ENCODE results near the gene BMPR1A.

The BMPR1A gene

DNA sequence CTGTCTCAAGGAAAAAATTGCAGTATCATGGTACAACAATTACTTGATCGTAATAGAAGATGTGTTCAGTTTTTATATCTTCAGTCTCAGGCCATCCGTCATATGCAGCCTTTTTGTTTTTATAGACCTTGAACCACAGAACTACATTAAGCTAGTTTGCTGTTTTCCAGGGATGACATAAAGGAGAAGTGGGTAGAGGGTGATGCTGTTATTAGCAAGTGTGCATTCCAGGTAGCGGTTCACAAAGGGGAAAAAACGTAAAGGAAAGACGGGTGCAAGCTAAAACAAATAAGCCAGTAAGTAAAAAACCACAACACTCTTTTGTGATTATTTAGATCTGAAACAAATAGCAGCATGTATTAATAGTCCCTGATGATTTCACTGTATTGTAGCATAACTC is 71.7 kb downstream of the BMPR1A start:
- no peak overlapping the region for H3K4me3 ChIP-seq (ENCODE audit: low read depth, low read length)
- CTCF ChIA-PET: interaction anchor here (1.6 kb wide), 1 partner anchor 11 kb away, joined by 3 read pairs; no protein-coding TSS in a partner anchor
- TF ChIP-seq, protein P1, sequence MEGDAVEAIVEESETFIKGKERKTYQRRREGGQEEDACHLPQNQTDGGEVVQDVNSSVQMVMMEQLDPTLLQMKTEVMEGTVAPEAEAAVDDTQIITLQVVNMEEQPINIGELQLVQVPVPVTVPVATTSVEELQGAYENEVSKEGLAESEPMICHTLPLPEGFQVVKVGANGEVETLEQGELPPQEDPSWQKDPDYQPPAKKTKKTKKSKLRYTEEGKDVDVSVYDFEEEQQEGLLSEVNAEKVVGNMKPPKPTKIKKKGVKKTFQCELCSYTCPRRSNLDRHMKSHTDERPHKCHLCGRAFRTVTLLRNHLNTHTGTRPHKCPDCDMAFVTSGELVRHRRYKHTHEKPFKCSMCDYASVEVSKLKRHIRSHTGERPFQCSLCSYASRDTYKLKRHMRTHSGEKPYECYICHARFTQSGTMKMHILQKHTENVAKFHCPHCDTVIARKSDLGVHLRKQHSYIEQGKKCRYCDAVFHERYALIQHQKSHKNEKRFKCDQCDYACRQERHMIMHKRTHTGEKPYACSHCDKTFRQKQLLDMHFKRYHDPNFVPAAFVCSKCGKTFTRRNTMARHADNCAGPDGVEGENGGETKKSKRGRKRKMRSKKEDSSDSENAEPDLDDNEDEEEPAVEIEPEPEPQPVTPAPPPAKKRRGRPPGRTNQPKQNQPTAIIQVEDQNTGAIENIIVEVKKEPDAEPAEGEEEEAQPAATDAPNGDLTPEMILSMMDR (IDR thresholded peaks at IDR 0.05; ENCODE audit: insufficient read depth, low read length, missing control alignments): no peak
- DNase-seq (ENCODE audit: low read depth, low spot score): no peak
- POLR2A ChIA-PET: no interaction called here

DNA sequence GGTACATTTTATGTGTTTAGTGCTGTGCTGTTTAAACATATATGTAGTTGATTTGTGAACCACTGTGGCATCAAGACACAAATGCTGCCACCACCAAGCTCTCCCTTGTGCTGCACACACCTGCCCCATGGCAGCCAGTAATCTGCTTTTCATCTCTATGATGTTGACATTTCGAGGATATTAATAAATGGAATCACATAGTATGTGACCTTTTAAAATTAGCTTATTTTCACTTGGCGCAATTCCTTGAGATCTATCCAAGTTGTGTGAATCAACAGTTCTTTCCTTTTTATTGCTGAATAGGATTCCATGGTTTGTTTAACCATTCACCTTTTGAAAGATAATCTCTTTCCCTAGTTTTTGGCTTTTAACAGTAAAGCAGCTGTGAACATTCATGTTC is 73.1 kb downstream of the BMPR1A start:
- no peak overlapping the region for H3K4me3 ChIP-seq (ENCODE audit: low read depth, low read length)
- TF ChIP-seq, protein P1 (IDR thresholded peaks at IDR 0.05; ENCODE audit: insufficient read depth, low read length, missing control alignments): no peak
- POLR2A ChIA-PET: no interaction called here
- no peak for DNase-seq (ENCODE audit: low read depth, low spot score)
- CTCF ChIA-PET: interaction anchor here (1.6 kb wide), 1 partner anchor 9 kb away, joined by 3 read pairs; no protein-coding TSS in a partner anchor

DNA sequence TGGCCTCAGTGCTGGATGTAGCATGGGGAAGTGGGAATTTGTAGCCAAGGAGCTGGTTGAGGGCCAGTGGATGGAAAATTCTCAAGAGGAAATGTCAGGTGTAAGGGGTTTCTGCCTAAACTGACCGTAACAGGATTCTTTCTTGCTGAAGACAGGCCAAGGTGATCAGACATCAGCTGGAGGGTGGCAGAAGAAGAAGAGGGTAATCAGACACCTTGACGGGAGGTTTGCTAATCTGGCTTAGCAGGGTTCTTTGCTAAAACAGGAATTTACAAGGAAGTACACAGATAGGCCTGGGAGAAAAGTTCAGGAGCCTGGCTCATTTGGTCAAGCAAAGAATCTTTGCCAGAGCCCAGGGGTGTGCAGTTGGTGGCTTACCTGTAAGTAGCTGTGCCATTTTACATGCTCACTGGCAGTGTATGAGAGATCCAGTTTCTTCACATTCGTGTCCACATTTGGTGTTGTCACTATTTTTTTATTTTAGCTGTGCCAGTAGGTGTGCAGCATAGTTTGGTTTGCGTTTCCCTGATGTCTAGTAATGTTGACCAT is 73.7 kb downstream of the BMPR1A start:
- TF ChIP-seq, protein P1 (IDR thresholded peaks at IDR 0.05; ENCODE audit: insufficient read depth, low read length, missing control alignments): no peak
- H3K4me3 ChIP-seq (ENCODE audit: low read depth, low read length): no peak overlapping the region
- POLR2A ChIA-PET: no interaction called here
- DNase-seq (ENCODE audit: low read depth, low spot score): no peak
- CTCF ChIA-PET: no interaction called here

DNA sequence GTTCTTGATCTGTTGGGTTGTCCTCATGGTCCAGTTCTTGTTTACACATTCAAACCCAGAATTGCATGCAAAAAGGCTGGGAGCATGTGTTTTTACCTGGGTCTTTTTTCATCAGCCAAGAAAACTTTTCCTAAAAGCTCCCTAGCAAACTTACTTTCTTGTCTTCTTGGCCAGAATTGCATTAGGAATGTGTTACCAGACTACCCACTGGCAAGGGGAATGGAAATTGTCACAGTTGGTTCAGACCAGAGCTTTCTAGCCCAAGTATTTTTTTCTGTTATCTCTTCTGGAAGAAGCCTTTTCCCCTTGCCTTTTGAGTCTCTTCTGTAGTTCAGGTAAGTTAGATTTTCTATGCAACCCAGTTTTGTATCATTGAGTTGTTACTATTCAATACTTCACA is 77.5 kb downstream of the BMPR1A start:
- TF ChIP-seq, protein P1 (IDR thresholded peaks at IDR 0.05; ENCODE audit: insufficient read depth, low read length, missing control alignments): no peak
- H3K4me3 ChIP-seq (ENCODE audit: low read depth, low read length): no peak overlapping the region
- ChIA-PET POLR2A (no interaction called here), CTCF (interaction anchor here (0.9 to 1.3 kb wide), 3 partner anchors 13 to 35 kb away, joined by 3 to 4 read pairs (median 3); no protein-coding TSS in a partner anchor)
- DNase-seq (ENCODE audit: low read depth, low spot score): no peak

DNA sequence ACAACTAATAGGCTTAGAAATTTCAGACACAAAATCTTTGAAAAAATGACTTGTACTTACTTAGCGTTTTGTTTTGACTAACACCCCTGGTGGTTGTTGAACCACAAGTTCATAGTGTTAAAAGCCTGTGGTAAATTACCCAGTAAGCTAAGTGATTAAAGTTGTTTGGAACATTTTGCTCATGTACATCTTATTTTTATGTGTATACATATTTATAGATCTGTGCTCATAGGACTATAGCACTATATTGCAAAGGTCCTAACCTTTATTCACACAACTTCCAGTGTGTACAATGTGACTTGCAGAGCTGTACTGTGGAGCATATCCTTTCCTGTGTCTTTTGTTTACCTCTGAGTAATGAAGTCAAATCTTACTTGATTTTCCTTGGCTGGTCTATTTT is 79.6 kb downstream of the BMPR1A start:
- CTCF ChIA-PET: interaction anchor here (0.6 to 1.0 kb wide), 2 partner anchors 14 to 15 kb away, joined by 4 read pairs; no protein-coding TSS in a partner anchor
- H3K4me3 ChIP-seq (ENCODE audit: low read depth, low read length): no peak overlapping the region
- DNase-seq (ENCODE audit: low read depth, low spot score): no peak
- POLR2A ChIA-PET: no interaction called here
- TF ChIP-seq, protein P1 (IDR thresholded peaks at IDR 0.05; ENCODE audit: insufficient read depth, low read length, missing control alignments): no peak

DNA sequence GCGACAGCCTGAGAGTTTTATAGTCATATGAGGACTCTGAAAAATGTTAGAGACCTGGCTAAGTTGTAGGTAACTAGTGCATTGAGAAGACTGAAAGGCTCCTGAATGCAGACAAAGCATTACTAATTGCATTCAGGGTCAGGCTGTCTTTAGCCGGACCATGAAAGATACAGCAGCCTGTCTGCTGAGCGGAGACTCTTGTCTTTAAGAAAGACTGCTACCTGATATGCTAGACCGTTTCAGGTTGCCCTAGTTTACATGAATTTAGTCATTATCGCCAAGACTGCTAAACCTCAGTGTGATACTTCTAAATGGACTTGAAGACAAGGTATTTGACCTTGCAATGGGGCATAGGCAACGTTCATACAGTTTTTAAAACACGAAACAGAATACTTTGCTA is 81.2 kb downstream of the BMPR1A start:
- TF ChIP-seq, protein P1 (IDR thresholded peaks at IDR 0.05; ENCODE audit: insufficient read depth, low read length, missing control alignments): no peak
- ChIA-PET CTCF (no interaction called here), POLR2A (no interaction called here)
- DNase-seq (ENCODE audit: low read depth, low spot score): no peak
- H3K4me3 ChIP-seq (ENCODE audit: low read depth, low read length): no peak overlapping the region
